ENCODE results near the gene C16orf90. TPM values are rescaled to one million over a fixed set of nuclear protein-coding genes. Genes with fewer than 3 reads are reported as not detected.

Gene C16orf90
- total RNA-seq, 1 donor from 2014 or later, result not detected

- no peak for DNase-seq (ENCODE audit: extremely low spot score, unreplicated experiment)
- H3K4me1 Mint-ChIP-seq (ENCODE audit: unreplicated experiment), result no peaks in the 10 kb centered on the region
- no peak overlapping the region for H3K27ac Mint-ChIP-seq (ENCODE audit: unreplicated experiment)
- H3K27me3 Mint-ChIP-seq (ENCODE audit: unreplicated experiment), result no peaks in the 10 kb centered on the region
- no peak for TF ChIP-seq CTCF (IDR thresholded peaks at IDR 0.05)
- H3K4me3 Mint-ChIP-seq (ENCODE audit: unreplicated experiment), result no peak overlapping the region
- H3K9me3 Mint-ChIP-seq (ENCODE audit: unreplicated experiment), result no peaks in the 10 kb centered on the region
- H3K36me3 Mint-ChIP-seq (ENCODE audit: unreplicated experiment), result peaks cover 13% of the 10 kb centered on the region
Measured at GRCh38 chr16:3488801-3489200, 6.5 kb downstream of the C16orf90 start.

GRCh38 chr16:3487521-3488410 is 7.5 kb downstream of the C16orf90 start:
- no peaks in the 10 kb centered on the region for H3K27me3 Mint-ChIP-seq (ENCODE audit: unreplicated experiment)
- H3K4me1 Mint-ChIP-seq (ENCODE audit: unreplicated experiment), result no peaks in the 10 kb centered on the region
- peaks cover 23% of the 10 kb centered on the region for H3K36me3 Mint-ChIP-seq (ENCODE audit: unreplicated experiment)
- no peak overlapping the region for H3K4me3 Mint-ChIP-seq (ENCODE audit: unreplicated experiment)
- DNase-seq (ENCODE audit: extremely low spot score, unreplicated experiment), result no peak
- no peaks in the 10 kb centered on the region for H3K9me3 Mint-ChIP-seq (ENCODE audit: unreplicated experiment)
- H3K27ac Mint-ChIP-seq (ENCODE audit: unreplicated experiment), result no peak overlapping the region
- TF ChIP-seq CTCF (IDR thresholded peaks at IDR 0.05), result no peak

GRCh38 chr16:3486506-3487215 is 8.6 kb downstream of the C16orf90 start:
- no peaks in the 10 kb centered on the region for H3K27me3 Mint-ChIP-seq (ENCODE audit: unreplicated experiment)
- peaks cover under 1% of the 10 kb centered on the region for H3K4me1 Mint-ChIP-seq (ENCODE audit: unreplicated experiment)
- no peak overlapping the region for H3K27ac Mint-ChIP-seq (ENCODE audit: unreplicated experiment)
- no peaks in the 10 kb centered on the region for H3K9me3 Mint-ChIP-seq (ENCODE audit: unreplicated experiment)
- no peak for TF ChIP-seq CTCF (IDR thresholded peaks at IDR 0.05)
- peaks cover 32% of the 10 kb centered on the region for H3K36me3 Mint-ChIP-seq (ENCODE audit: unreplicated experiment)
- DNase-seq (ENCODE audit: extremely low spot score, unreplicated experiment), result no peak
- no peak overlapping the region for H3K4me3 Mint-ChIP-seq (ENCODE audit: unreplicated experiment)

- Mint-ChIP-seq H3K36me3 (ENCODE audit: unreplicated experiment) (peaks cover 36% of the 10 kb centered on the region), H3K27ac (ENCODE audit: unreplicated experiment) (no peak overlapping the region), H3K4me1 (ENCODE audit: unreplicated experiment) (peaks cover 4% of the 10 kb centered on the region), H3K4me3 (ENCODE audit: unreplicated experiment) (no peak overlapping the region), H3K27me3 (ENCODE audit: unreplicated experiment) (no peaks in the 10 kb centered on the region), H3K9me3 (ENCODE audit: unreplicated experiment) (no peaks in the 10 kb centered on the region)
- no peak for DNase-seq (ENCODE audit: extremely low spot score, unreplicated experiment)
- TF ChIP-seq CTCF (IDR thresholded peaks at IDR 0.05), result no peak
Measured at GRCh38 chr16:3485821-3486505, 9.3 kb downstream of the C16orf90 start.
